Endothelial cell of umbilical vein (primary cell): ENCODE results near the gene SEC31A. TPM values are rescaled to one million over a fixed set of nuclear protein-coding genes. Genes with fewer than 3 reads are reported as not detected.

Source experiments
- BruUV-seq: library from RNA; stranded (reverse); fragments of 400-500 nt; replicated peaks from 2 replicates; lab custom pipeline; 2021; lab: Mats Ljungman, UMichigan
- CTCF ChIA-PET: fragments of 300-600, 350-600 bp; sonication (Branson Sonifier 250); formaldehyde crosslinking; loops from one replicate; lab custom pipeline; 2021; ENCODE audit warnings: antibody characterized with exemption, inconsistent platforms; lab: Charles Lee
- POLR2A ChIA-PET: fragments of 300-600, 350-600 bp; sonication (Branson Sonifier 250); formaldehyde crosslinking; loops from one replicate; lab custom pipeline; 2021; ENCODE audit warnings: antibody characterized with exemption, inconsistent platforms; lab: Charles Lee
- DNase-seq: peaks from one replicate; pipeline ENCODE4 v3.0.0-alpha.2; 2011; ENCODE audit warnings: low read depth, low spot score
- FAIRE-seq: peaks from 2 replicates; lab custom pipeline; 2011; peaks lifted over from hg19 to GRCh38; lab: Jason Lieb, UNC
- H2AFZ ChIP-seq: 2 replicates; pipeline ENCODE4 v1.6.0; 2012; ENCODE audit warnings: low read depth, low read length, control low read depth, inconsistent platforms
- H3K27ac ChIP-seq: 2 replicates; pipeline ENCODE4 v1.5.1; 2011; ENCODE audit warnings: low read depth, mild to moderate bottlenecking, control low read depth, low read length, moderate library complexity; ENCODE audit not compliant: insufficient read depth
- H3K27me3 ChIP-seq, 2 experiments: 2 replicates each; pipeline versions ENCODE4 v1.6.0 to v1.6.1; 2011; ENCODE audit warnings: low read length in 2 of 2, mixed read lengths in 1 of 2; ENCODE audit not compliant: control insufficient read depth in 2 of 2, insufficient read depth in 2 of 2
- H3K36me3 ChIP-seq, 2 experiments: 2 replicates in 1 of 2; 3 replicates in 1 of 2; pipeline ENCODE4 v1.5.1; 2011; ENCODE audit warnings: low read length in 2 of 2, mild to moderate bottlenecking in 1 of 2, moderate library complexity in 1 of 2; ENCODE audit not compliant: control insufficient read depth in 2 of 2, insufficient read depth in 2 of 2; ENCODE audit errors: extremely low read depth in 1 of 2
- H3K4me1 ChIP-seq: 3 replicates; pipeline ENCODE4 v1.5.1; 2011; ENCODE audit warnings: mild to moderate bottlenecking, low read length; ENCODE audit not compliant: control insufficient read depth, insufficient read depth; ENCODE audit errors: extremely low read depth
- H3K4me2 ChIP-seq: 2 replicates; pipeline ENCODE4 v1.6.1; 2011; ENCODE audit warnings: low read length, control low read depth, mixed read lengths; ENCODE audit not compliant: insufficient read depth
- H3K4me3 ChIP-seq, 3 experiments: fragments of 200-600 bp in 1 of 3; sonication (generic), shearing (Covaris generic) in 1 of 3; replicated peaks in 1 of 3; 2 replicates each; pipeline ENCODE4 v1.5.1; 2011 to 2016; ENCODE audit warnings: control low read depth in 3 of 3, low read length in 3 of 3, mild to moderate bottlenecking in 2 of 3, inconsistent platforms in 1 of 3, low read depth in 1 of 3, moderate library complexity in 1 of 3; ENCODE audit not compliant: insufficient read depth in 1 of 3
- H3K79me2 ChIP-seq: 2 replicates; pipeline ENCODE4 v1.6.0; 2012; ENCODE audit warnings: low read length, inconsistent platforms; ENCODE audit not compliant: control insufficient read depth, insufficient read depth
- H3K9ac ChIP-seq: replicated peaks from 2 replicates; pipeline ENCODE3; 2011; ENCODE audit warnings: low read length, control low read depth; ENCODE audit not compliant: insufficient read depth; ENCODE audit errors: extremely low read depth
- H3K9me1 ChIP-seq: replicated peaks from 3 replicates; pipeline ENCODE4 v1.6.0; 2011; ENCODE audit warnings: mild to moderate bottlenecking, low read length; ENCODE audit not compliant: control insufficient read depth, insufficient read depth; ENCODE audit errors: extremely low read depth
- H3K9me3 ChIP-seq: replicated peaks from 2 replicates; pipeline ENCODE4 v1.5.1; 2012; ENCODE audit warnings: low read length, inconsistent platforms; ENCODE audit not compliant: control insufficient read depth, insufficient read depth
- H4K20me1 ChIP-seq: replicated peaks from 2 replicates; pipeline ENCODE3; 2011; ENCODE audit warnings: mild to moderate bottlenecking, low read length; ENCODE audit not compliant: control insufficient read depth, insufficient read depth; ENCODE audit errors: extremely low read depth
- EZH2 ChIP-seq: IDR thresholded peaks from 2 replicates; pipeline ENCODE4 v1.6.1; 2012; ENCODE audit warnings: borderline replicate concordance, low read depth, mild to moderate bottlenecking, moderate library complexity, low read length, inconsistent platforms; ENCODE audit not compliant: severe bottlenecking
- FOS ChIP-seq: IDR thresholded peaks from 2 replicates; pipeline ENCODE4 v1.6.1; 2011; ENCODE audit warnings: mild to moderate bottlenecking, low read length, moderate library complexity, borderline replicate concordance; ENCODE audit not compliant: insufficient read depth
- GATA2 ChIP-seq: IDR thresholded peaks from 2 replicates; pipeline ENCODE4 v1.7.0; 2011; ENCODE audit warnings: low read depth, mild to moderate bottlenecking, moderate library complexity, mixed read lengths, low read length; ENCODE audit not compliant: insufficient read length, insufficient read depth
- JUN ChIP-seq: IDR thresholded peaks from 2 replicates; pipeline ENCODE4 v1.6.1; 2011; ENCODE audit warnings: borderline replicate concordance, low read depth; ENCODE audit not compliant: insufficient read length, insufficient read depth
- MAX ChIP-seq: IDR thresholded peaks from 2 replicates; pipeline ENCODE4 v1.6.1; 2011; ENCODE audit not compliant: insufficient read depth, insufficient read length
- MYC ChIP-seq: IDR thresholded peaks from one replicate; pipeline ENCODE4 v1.6.1; 2011; ENCODE audit warnings: mild to moderate bottlenecking, low read depth, low read length
- POLR2A ChIP-seq: IDR thresholded peaks from 2 replicates; pipeline ENCODE4 v1.6.1; 2012; ENCODE audit warnings: low read depth, mild to moderate bottlenecking, control low read depth, low read length
- POLR2AphosphoS5 ChIP-seq: IDR thresholded peaks from 2 replicates; pipeline ENCODE4 v1.6.1; 2012; ENCODE audit warnings: low read depth, mild to moderate bottlenecking, control low read depth, low read length, moderate library complexity; ENCODE audit not compliant: insufficient read depth
- dilution Hi-C: fragments of 300-500 bp; cut with MboI; formaldehyde crosslinking; loops from one replicate; pipeline ENCODE4 v1.15.0; 2019; ENCODE audit warnings: low sequenced_read_pairs; ENCODE audit not compliant: extremely low pct_ligation_motif_present
- intact Hi-C: fragments of 100-400 bp; cut with micrococcal nuclease; formaldehyde crosslinking; loops from one replicate; pipeline ENCODE4 v1.10.0; 2022
- polyA plus RNA-seq, 4 experiments: library from polyadenylated mRNA; depleted of rRNA in 3 of 4; stranded (reverse) in 3 of 4; unstranded in 1 of 4; fragments of >200 nt; gene quantifications; 2 replicates each; pipeline versions ENCODE4 v1.2.1 to v1.2.3, GENCODE V29; 2011 to 2012; ENCODE audit warnings: missing spikeins in 1 of 4
- total RNA-seq: library from RNA; stranded (reverse); gene quantifications from 2 replicates; pipeline ENCODE4 v1.2.3, GENCODE V29; 2021
- TF ChIP-seq, protein P1 (sequence below), 2 donors: IDR thresholded peaks; 1 replicate in 1 of 2; 2 replicates in 1 of 2; pipeline ENCODE4 v1.5.1; 2011; ENCODE audit warnings: low read length in 2 of 2, mild to moderate bottlenecking in 2 of 2, moderate library complexity in 2 of 2, control low read depth in 1 of 2, inconsistent platforms in 1 of 2, low read depth in 1 of 2; ENCODE audit not compliant: insufficient read depth in 1 of 2; ENCODE audit errors: extremely low read depth in 1 of 2

Gene SEC31A
- total and polyA plus RNA-seq, 2 donors (not counting 3 experiments of a cell fraction or from before 2014, with no cell fraction given) = 226 to 301 TPM

GRCh38 chr4:82823062-82823461 is 67.9 kb downstream of the SEC31A start:
- Histone ChIP-seq H3K36me3 (peaks cover 26 to 54% of the 10 kb centered on the region in 2 experiments), H3K4me2 (no peak overlapping the region), H3K79me2 (no peaks in the 10 kb centered on the region), H3K27ac (no peak overlapping the region), H3K9me3 (no peaks in the 10 kb centered on the region), H4K20me1 (no peaks in the 10 kb centered on the region), H2AFZ (no peak overlapping the region), H3K27me3 (no peaks in the 10 kb centered on the region), H3K9ac (no peak overlapping the region), H3K4me3 (no peak overlapping the region), H3K9me1 (peaks cover 2% of the 10 kb centered on the region), H3K4me1 (peaks cover 11% of the 10 kb centered on the region)
- no peak for FAIRE-seq
- no peak for DNase-seq
- ChIA-PET POLR2A (no interaction called here), CTCF (interaction anchor here (1.1 to 1.7 kb wide), 2 partner anchors 17 to 84 kb away, joined by 3 to 5 read pairs; no protein-coding TSS in a partner anchor)
- BruUV-seq = no TSS peak
- TF ChIP-seq, protein P1, sequence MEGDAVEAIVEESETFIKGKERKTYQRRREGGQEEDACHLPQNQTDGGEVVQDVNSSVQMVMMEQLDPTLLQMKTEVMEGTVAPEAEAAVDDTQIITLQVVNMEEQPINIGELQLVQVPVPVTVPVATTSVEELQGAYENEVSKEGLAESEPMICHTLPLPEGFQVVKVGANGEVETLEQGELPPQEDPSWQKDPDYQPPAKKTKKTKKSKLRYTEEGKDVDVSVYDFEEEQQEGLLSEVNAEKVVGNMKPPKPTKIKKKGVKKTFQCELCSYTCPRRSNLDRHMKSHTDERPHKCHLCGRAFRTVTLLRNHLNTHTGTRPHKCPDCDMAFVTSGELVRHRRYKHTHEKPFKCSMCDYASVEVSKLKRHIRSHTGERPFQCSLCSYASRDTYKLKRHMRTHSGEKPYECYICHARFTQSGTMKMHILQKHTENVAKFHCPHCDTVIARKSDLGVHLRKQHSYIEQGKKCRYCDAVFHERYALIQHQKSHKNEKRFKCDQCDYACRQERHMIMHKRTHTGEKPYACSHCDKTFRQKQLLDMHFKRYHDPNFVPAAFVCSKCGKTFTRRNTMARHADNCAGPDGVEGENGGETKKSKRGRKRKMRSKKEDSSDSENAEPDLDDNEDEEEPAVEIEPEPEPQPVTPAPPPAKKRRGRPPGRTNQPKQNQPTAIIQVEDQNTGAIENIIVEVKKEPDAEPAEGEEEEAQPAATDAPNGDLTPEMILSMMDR (IDR thresholded peaks at IDR 0.05; ENCODE audit: extremely low read depth in 1 of 2, insufficient read depth in 1 of 2, low read depth in 1 of 2, low read length in 2 of 2) = no peak
- TF ChIP-seq POLR2AphosphoS5 (no peak), GATA2 (no peak), EZH2 (no peak), MYC (no peak), FOS (no peak), JUN (no peak), MAX (no peak), POLR2A (no peak)
- intact Hi-C loops = loop anchor here (5.0 kb wide), 1 partner anchor 361 kb away; no protein-coding TSS in a partner anchor
- dilution Hi-C loops = no loop called here
